GM21528 (cell line): Measurements from ENCODE around the gene TEKT1.

ENCODE experiments used
- ATAC-seq: cut with Tn5 transposase; IDR thresholded peaks from one replicate; pipeline ENCODE4 v1.9.1; 2021; ENCODE audit warnings: mild to moderate bottlenecking, moderate library complexity; ENCODE audit not compliant: unreplicated experiment, low FRiP score

TEKT1 gene

GRCh38 chr17:6772016-6772415, 59.5 kb downstream of the TEKT1 start:
- ATAC-seq, result no peak

DNA sequence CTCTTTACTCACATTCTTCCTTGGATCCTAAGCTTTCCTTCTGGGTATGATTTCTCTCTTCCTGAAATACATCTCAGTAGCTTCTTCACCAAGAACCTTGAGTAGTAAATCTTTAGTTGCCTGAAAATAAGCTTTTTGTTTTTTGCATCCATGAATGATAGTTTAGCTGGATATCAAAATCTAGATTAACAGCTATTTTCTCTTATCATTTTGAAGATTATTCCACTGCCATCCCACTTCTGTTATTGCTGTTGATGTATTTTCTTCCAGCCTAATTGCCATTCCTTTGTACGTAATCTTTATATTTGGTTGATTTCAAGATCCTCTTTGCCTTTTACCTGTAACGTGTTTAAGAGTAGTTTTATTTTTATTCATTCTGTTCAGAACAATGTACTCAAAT, 63.1 kb downstream of the TEKT1 start:
- no peak for ATAC-seq

DNA sequence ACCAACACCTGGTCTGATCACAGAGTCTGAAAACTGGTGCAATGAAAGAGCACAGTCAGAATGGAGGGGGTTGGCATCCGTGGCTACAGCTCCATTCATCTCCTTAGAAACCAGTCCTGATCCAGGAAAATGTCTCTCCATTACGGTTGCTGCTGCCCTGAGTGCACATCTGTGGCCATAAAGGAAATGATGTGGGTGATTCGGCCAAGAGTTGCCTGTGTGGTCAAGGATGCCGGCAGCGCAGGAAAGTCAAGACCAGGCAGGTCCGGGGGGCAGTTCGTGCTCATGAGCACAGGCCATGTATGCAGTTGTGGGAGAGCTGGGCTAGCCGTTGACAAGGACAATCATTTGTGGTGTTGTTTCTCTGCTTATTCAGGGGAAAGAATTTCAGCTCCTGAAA, 69.8 kb downstream of the TEKT1 start:
- no peak for ATAC-seq

- no peak for ATAC-seq
Measured at GRCh38 chr17:6757747-6758146, 73.8 kb downstream of the TEKT1 start.

GRCh38 chr17:6756425-6757031, 75.0 kb downstream of the TEKT1 start:
- ATAC-seq, result no peak

DNA sequence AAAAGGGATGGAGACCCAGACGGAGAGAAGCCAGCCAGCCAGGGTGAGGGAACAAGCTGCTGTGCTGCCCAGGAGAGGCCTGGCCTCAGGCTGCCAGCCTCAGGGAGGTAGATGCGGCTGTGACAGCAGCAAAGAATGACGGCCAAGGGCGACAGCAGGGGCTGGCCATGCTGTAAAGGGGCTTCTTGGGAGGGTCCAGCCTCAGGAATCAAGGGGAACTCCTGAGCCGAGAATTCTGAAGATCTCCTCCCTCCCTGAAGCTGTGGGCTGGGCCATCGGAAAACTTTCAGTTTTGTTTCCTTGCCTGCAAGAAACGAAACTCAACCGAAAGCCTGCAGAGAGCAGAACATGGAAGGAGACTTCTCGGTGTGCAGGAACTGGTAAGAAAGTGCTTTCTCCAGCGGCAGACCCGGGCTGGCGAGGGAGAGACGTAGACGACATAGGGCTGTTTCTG, 75.8 kb downstream of the TEKT1 start, which contains the start of gene XAF1:
Gene XAF1, plus strand, starts transcription at position 316 of the 454 bp plus-strand sequence. Its CDS starts 33 bp downstream, at position 349.
- no peak for ATAC-seq

GRCh38 chr17:6755281-6755680, 76.2 kb downstream of the TEKT1 start:
- no peak for ATAC-seq

GRCh38 chr17:6753546-6753945, 78.0 kb downstream of the TEKT1 start:
- no peak for ATAC-seq

- no peak for ATAC-seq
Measured at GRCh38 chr17:6753006-6753445, 78.5 kb downstream of the TEKT1 start.

GRCh38 chr17:6752068-6752909, 79.2 kb downstream of the TEKT1 start:
- no peak for ATAC-seq

DNA sequence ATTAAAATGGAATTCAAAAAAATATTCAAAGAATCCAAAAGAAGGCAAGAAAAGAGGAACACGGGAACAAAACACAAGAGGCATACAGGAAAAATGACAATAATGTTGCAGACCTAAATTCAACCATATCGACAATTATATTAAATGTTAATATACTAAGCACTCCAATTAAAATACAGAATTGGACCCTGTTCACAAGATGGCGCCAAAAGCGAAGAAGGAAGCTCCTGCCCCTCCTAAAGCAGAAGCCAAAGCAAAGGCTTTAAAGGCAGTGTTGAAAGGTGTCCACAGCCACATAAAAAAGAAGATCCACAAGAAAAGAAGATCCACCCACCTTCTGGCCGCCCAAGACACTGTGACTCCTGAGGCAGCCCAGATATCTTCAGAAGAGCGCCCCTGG, 82.0 kb downstream of the TEKT1 start:
- no peak for ATAC-seq

DNA sequence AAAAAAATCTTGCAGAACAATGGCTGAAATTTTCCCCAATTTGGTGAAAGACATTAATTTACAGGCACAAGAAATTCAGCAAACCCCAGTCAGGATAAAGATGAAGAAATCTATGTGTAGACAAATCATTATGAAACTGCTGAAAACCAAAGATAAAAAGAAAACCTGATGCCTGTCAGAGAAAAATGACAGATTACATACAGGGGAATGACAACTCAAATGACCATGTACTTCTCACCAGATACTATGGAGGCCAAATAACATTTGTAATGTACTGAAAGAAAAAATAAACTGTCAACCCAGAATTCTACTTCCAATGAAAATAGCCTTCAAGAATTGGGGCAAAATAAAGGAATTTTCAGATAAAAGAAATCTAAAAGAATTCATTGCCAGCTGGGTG, 82.9 kb downstream of the TEKT1 start:
- no peak for ATAC-seq
